KMS-11 (cell line): ENCODE data around the gene GPR151.

Experiments used
- H2AFZ ChIP-seq: fragments of 200-600 bp; sonication (generic); 2 replicates; pipeline ENCODE4 v1.6.1; 2016; ENCODE audit warnings: antibody characterized with exemption, mixed run types, low read depth
- H3K27ac ChIP-seq: fragments of 200-600 bp; sonication (generic); 2 replicates; pipeline ENCODE4 v1.6.1; 2016; ENCODE audit warnings: mild to moderate bottlenecking, mixed run types
- H3K27me3 ChIP-seq: fragments of 200-600 bp; sonication (generic); 2 replicates; pipeline ENCODE4 v1.6.1; 2017; ENCODE audit warnings: mild to moderate bottlenecking, low read depth, mixed run types, moderate library complexity; ENCODE audit not compliant: insufficient read depth
- H3K36me3 ChIP-seq: fragments of 200-600 bp; sonication (generic); 2 replicates; pipeline ENCODE4 v1.6.1; 2017; ENCODE audit warnings: mild to moderate bottlenecking, mixed run types; ENCODE audit not compliant: insufficient read depth
- H3K4me1 ChIP-seq: fragments of 200-600 bp; sonication (generic); 2 replicates; pipeline ENCODE4 v1.6.1; 2016; ENCODE audit warnings: mild to moderate bottlenecking, low read depth, mixed run types; ENCODE audit not compliant: poor library complexity, severe bottlenecking
- H3K4me2 ChIP-seq: fragments of 200-600 bp; sonication (generic); 2 replicates; pipeline ENCODE4 v1.7.0; 2016; ENCODE audit warnings: mild to moderate bottlenecking, mixed run types
- H3K4me3 ChIP-seq: fragments of 200-600 bp; sonication (generic); IDR thresholded peaks from 2 replicates; pipeline ENCODE4 v1.6.1; 2017; ENCODE audit warnings: low read depth, low read length, mixed read lengths; ENCODE audit not compliant: insufficient read depth
- H3K79me2 ChIP-seq: fragments of 200-600 bp; sonication (generic); 2 replicates; pipeline ENCODE4 v1.6.1; 2016; ENCODE audit warnings: low read depth, mixed run types; ENCODE audit not compliant: insufficient read depth
- H3K9ac ChIP-seq: fragments of 200-600 bp; sonication (generic); 2 replicates; pipeline ENCODE4 v1.6.1; 2016; ENCODE audit warnings: mild to moderate bottlenecking, mixed run types
- H4K20me1 ChIP-seq: fragments of 200-600 bp; sonication (generic); 2 replicates; pipeline ENCODE4 v1.6.1; 2016; ENCODE audit warnings: mild to moderate bottlenecking, mixed run types; ENCODE audit not compliant: insufficient read depth
- CTCF ChIP-seq: fragments of 200-600 bp; sonication (generic); conservative IDR thresholded peaks from 2 replicates; pipeline ENCODE4 v1.6.1; 2017; ENCODE audit warnings: low read depth, mild to moderate bottlenecking, antibody characterized with exemption, low read length, moderate library complexity, mixed read lengths

The GPR151 gene

GRCh38 chr5:146466521-146467349 lies 49.3 kb downstream of the GPR151 start:
- peaks cover 8% of the 10 kb centered on the region for H3K4me1 ChIP-seq
- no peak overlapping the region for H2AFZ ChIP-seq
- H4K20me1 ChIP-seq: peaks cover 18% of the 10 kb centered on the region
- no peak overlapping the region for H3K9ac ChIP-seq
- no peak; the same call in 1 of the 2 replicates for TF ChIP-seq CTCF
- no peak overlapping the region for H3K4me2 ChIP-seq
- H3K36me3 ChIP-seq: peaks cover 42% of the 10 kb centered on the region
- no peak overlapping the region for H3K27ac ChIP-seq
- H3K27me3 ChIP-seq: no peaks in the 10 kb centered on the region
- no peak overlapping the region for H3K4me3 ChIP-seq
- peaks cover 54% of the 10 kb centered on the region; the same call in 1 of the 2 replicates for H3K79me2 ChIP-seq

GRCh38 chr5:146463446-146463845 lies 52.5 kb downstream of the GPR151 start:
- H3K4me3 ChIP-seq: no peak overlapping the region
- peaks cover 26% of the 10 kb centered on the region for H3K36me3 ChIP-seq
- peaks cover 16% of the 10 kb centered on the region for H4K20me1 ChIP-seq
- H2AFZ ChIP-seq: no peak overlapping the region
- no peaks in the 10 kb centered on the region for H3K27me3 ChIP-seq
- peaks cover 74% of the 10 kb centered on the region; the same call in 1 of the 2 replicates for H3K79me2 ChIP-seq
- TF ChIP-seq CTCF: no peak
- H3K4me2 ChIP-seq: no peak overlapping the region
- H3K9ac ChIP-seq: no peak overlapping the region
- peaks cover 29% of the 10 kb centered on the region for H3K4me1 ChIP-seq
- H3K27ac ChIP-seq: no peak overlapping the region
